Prostate gland (tissue), 2 donors: Measurements from ENCODE around the gene COL13A1.

Experiments
- CTCF ChIP-seq, 4 experiments: fragments of 200-600 bp in 2 of 4; fragments of 450-650 bp in 2 of 4; sonication (generic) in 2 of 4; IDR thresholded peaks; 1 replicate in 3 of 4; 2 replicates in 1 of 4; pipeline ENCODE4 v1.5.1; 2016 to 2019; ENCODE audit warnings: antibody characterized with exemption in 4 of 4, mild to moderate bottlenecking in 2 of 4, moderate library complexity in 2 of 4
- POLR2A ChIP-seq: fragments of 450-650 bp; IDR thresholded peaks from one replicate; pipeline ENCODE4 v1.6.1; 2016; ENCODE audit warnings: antibody characterized with exemption, mild to moderate bottlenecking
- POLR2AphosphoS5 ChIP-seq: sonication (generic); formaldehyde crosslinking; IDR thresholded peaks from one replicate; pipeline ENCODE4 v1.6.1; 2017; ENCODE audit warnings: antibody characterized with exemption

GRCh38 chr10:69884024-69884367 lies 82.3 kb downstream of the COL13A1 start:
- TF ChIP-seq POLR2A: no peak
- TF ChIP-seq CTCF (IDR thresholded peaks at IDR 0.05): no peak
- no peak for TF ChIP-seq POLR2AphosphoS5
